ENCODE results near the gene DEPDC5.

The DEPDC5 gene

DNA sequence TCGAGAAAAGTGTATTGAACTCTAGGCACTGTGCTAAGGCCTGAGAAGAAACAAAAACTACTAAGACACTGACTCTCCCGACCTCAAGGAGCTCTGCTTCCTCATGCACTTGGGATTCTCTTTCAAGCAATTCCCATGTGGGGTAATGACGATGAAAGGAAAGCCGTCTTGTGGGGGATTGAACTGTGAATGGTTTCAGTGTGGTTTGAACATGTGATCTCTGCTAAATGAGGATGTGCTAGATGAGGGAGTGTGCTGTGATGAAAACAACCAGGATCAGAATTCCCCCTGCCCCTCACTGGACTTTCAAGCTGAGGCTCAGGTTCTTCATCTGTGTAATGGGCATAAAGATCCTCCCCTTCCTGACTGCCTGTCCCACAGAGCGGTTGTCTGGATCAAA, 74.9 kb downstream of the DEPDC5 start:
- H3K4me3 ChIP-seq (ENCODE audit: low read length), result no peak overlapping the region
- no peaks in the 10 kb centered on the region for H3K4me1 ChIP-seq (ENCODE audit: control insufficient read depth, insufficient read depth, low read length)
- no peak for DNase-seq (ENCODE audit: low read depth, low spot score)
- no peaks in the 10 kb centered on the region for H3K9me3 ChIP-seq (ENCODE audit: control insufficient read depth, insufficient read depth, low read length)
- peaks cover 2% of the 10 kb centered on the region; the same call in 1 of the 2 replicates for H3K36me3 ChIP-seq (ENCODE audit: control insufficient read depth, insufficient read depth, low read length)
- no peaks in the 10 kb centered on the region for H3K27me3 ChIP-seq (ENCODE audit: control insufficient read depth, insufficient read depth, low read length)
- no peak overlapping the region for H3K27ac ChIP-seq (ENCODE audit: low read length)
- WGBS (ENCODE audit: insufficient coverage, insufficient read length), result no CpG with 5 or more reads among the region's 5 CpGs

- WGBS (ENCODE audit: insufficient coverage, insufficient read length), result no CpG with 5 or more reads among the region's 1 CpG
- Histone ChIP-seq H3K36me3 (ENCODE audit: control insufficient read depth, insufficient read depth, low read length) (peaks cover 2% of the 10 kb centered on the region; the same call in 1 of the 2 replicates), H3K27me3 (ENCODE audit: control insufficient read depth, insufficient read depth, low read length) (no peaks in the 10 kb centered on the region), H3K27ac (ENCODE audit: low read length) (no peak overlapping the region), H3K9me3 (ENCODE audit: control insufficient read depth, insufficient read depth, low read length) (no peaks in the 10 kb centered on the region), H3K4me1 (ENCODE audit: control insufficient read depth, insufficient read depth, low read length) (no peaks in the 10 kb centered on the region), H3K4me3 (ENCODE audit: low read length) (no peak overlapping the region)
- no peak for DNase-seq (ENCODE audit: low read depth, low spot score)
These were observed 75.7 kb downstream of the DEPDC5 start for GRCh38 chr22:31829505-31829904.

DNA sequence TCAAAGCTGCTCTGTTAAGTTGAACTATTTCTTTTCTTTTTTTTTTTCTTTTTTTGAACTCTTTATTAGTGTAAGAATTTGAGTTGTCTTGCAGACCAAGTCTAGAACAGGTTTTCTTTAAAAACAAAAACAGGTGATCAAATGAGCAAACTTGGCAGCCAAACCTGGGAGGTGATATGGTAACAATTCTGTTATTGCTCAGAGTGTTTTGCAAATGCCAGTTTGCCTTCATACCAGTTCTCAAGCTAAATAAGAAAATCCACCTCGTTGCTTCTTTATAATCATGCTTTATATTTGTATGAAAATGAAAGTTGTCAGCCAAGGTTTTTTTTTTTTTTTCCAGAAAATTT, 76.9 kb downstream of the DEPDC5 start:
- Histone ChIP-seq H3K4me3 (ENCODE audit: low read length) (no peak overlapping the region), H3K9me3 (ENCODE audit: control insufficient read depth, insufficient read depth, low read length) (no peaks in the 10 kb centered on the region), H3K27ac (ENCODE audit: low read length) (no peak overlapping the region), H3K36me3 (ENCODE audit: control insufficient read depth, insufficient read depth, low read length) (peaks cover 2% of the 10 kb centered on the region; the same call in 1 of the 2 replicates), H3K27me3 (ENCODE audit: control insufficient read depth, insufficient read depth, low read length) (no peaks in the 10 kb centered on the region), H3K4me1 (ENCODE audit: control insufficient read depth, insufficient read depth, low read length) (no peaks in the 10 kb centered on the region)
- WGBS (ENCODE audit: insufficient coverage, insufficient read length), result no CpG with 5 or more reads among the region's 1 CpG
- no peak for DNase-seq (ENCODE audit: low read depth, low spot score)

DNA sequence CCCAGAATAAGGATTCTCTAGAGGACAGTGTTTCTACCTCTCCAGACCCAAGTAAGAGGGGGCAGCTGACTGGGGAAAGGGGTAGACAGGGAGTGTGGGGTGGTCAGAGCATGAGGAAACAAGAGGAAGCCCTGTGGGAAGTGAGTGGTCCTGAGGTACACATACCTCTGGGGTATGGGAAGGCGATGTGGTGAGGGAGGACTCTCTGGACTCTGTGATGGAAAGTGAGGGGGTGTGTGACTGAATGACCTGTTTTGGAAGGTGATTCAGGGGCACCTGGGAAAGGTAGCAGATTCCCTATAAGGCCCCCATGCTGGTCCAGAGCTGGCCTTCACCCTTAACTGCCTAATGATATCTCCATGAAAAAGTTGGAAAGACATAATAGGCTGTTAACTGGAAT, 80.1 kb downstream of the DEPDC5 start:
- no peaks in the 10 kb centered on the region for H3K9me3 ChIP-seq (ENCODE audit: control insufficient read depth, insufficient read depth, low read length)
- no CpG with 5 or more reads among the region's 1 CpG for WGBS (ENCODE audit: insufficient coverage, insufficient read length)
- H3K27ac ChIP-seq (ENCODE audit: low read length), result no peak overlapping the region
- H3K4me1 ChIP-seq (ENCODE audit: control insufficient read depth, insufficient read depth, low read length), result no peaks in the 10 kb centered on the region
- no peaks in the 10 kb centered on the region for H3K27me3 ChIP-seq (ENCODE audit: control insufficient read depth, insufficient read depth, low read length)
- no peak for DNase-seq (ENCODE audit: low read depth, low spot score)
- H3K36me3 ChIP-seq (ENCODE audit: control insufficient read depth, insufficient read depth, low read length), result peaks cover 5% of the 10 kb centered on the region
- no peak overlapping the region for H3K4me3 ChIP-seq (ENCODE audit: low read length)

GRCh38 chr22:31836010-31836409, 82.2 kb downstream of the DEPDC5 start:
- Histone ChIP-seq H3K36me3 (ENCODE audit: control insufficient read depth, insufficient read depth, low read length) (peaks cover 5% of the 10 kb centered on the region), H3K4me3 (ENCODE audit: low read length) (no peak overlapping the region), H3K9me3 (ENCODE audit: control insufficient read depth, insufficient read depth, low read length) (no peaks in the 10 kb centered on the region), H3K27ac (ENCODE audit: low read length) (no peak overlapping the region), H3K4me1 (ENCODE audit: control insufficient read depth, insufficient read depth, low read length) (no peaks in the 10 kb centered on the region), H3K27me3 (ENCODE audit: control insufficient read depth, insufficient read depth, low read length) (no peaks in the 10 kb centered on the region)
- no CpG with 5 or more reads among the region's 5 CpGs for WGBS (ENCODE audit: insufficient coverage, insufficient read length)
- no peak for DNase-seq (ENCODE audit: low read depth, low spot score)

- Histone ChIP-seq H3K4me3 (ENCODE audit: low read length) (no peak overlapping the region), H3K27me3 (ENCODE audit: control insufficient read depth, insufficient read depth, low read length) (no peaks in the 10 kb centered on the region), H3K36me3 (ENCODE audit: control insufficient read depth, insufficient read depth, low read length) (peaks cover 3% of the 10 kb centered on the region; the same call in 1 of the 2 replicates), H3K27ac (ENCODE audit: low read length) (no peak overlapping the region), H3K4me1 (ENCODE audit: control insufficient read depth, insufficient read depth, low read length) (no peaks in the 10 kb centered on the region), H3K9me3 (ENCODE audit: control insufficient read depth, insufficient read depth, low read length) (no peaks in the 10 kb centered on the region)
- no peak for DNase-seq (ENCODE audit: low read depth, low spot score)
- 100% methylated on average over 2 of the region's 3 CpGs for WGBS (ENCODE audit: insufficient coverage, insufficient read length)
These were observed 85.1 kb downstream of the DEPDC5 start for GRCh38 chr22:31838917-31839316.

DNA sequence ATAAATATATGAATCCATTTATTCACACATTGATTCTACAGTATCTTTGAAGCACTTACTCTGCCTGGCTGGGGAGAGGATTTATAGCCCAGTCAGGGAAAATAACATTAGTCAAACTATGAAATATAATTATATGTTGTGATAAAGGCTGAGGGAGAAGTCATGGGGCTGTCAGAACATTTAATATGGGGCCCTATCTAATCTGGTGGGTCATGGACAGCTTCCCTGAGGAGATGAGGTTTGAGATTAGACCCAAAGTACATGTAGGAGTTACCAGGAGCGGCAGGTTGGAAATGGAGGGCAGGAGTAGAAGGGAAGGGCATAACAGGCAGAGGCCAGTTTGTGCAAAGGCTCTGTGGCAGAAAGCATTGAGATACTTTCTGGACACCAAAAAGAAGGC, 86.2 kb downstream of the DEPDC5 start:
- H3K9me3 ChIP-seq (ENCODE audit: control insufficient read depth, insufficient read depth, low read length), result no peaks in the 10 kb centered on the region
- no peak overlapping the region for H3K27ac ChIP-seq (ENCODE audit: low read length)
- no peaks in the 10 kb centered on the region for H3K4me1 ChIP-seq (ENCODE audit: control insufficient read depth, insufficient read depth, low read length)
- no peak overlapping the region for H3K4me3 ChIP-seq (ENCODE audit: low read length)
- WGBS (ENCODE audit: insufficient coverage, insufficient read length), result no CpG with 5 or more reads among the region's 1 CpG
- no peaks in the 10 kb centered on the region for H3K27me3 ChIP-seq (ENCODE audit: control insufficient read depth, insufficient read depth, low read length)
- no peak for DNase-seq (ENCODE audit: low read depth, low spot score)
- H3K36me3 ChIP-seq (ENCODE audit: control insufficient read depth, insufficient read depth, low read length), result peaks cover 6% of the 10 kb centered on the region

GRCh38 chr22:31840585-31840984, 86.8 kb downstream of the DEPDC5 start:
- Histone ChIP-seq H3K27me3 (ENCODE audit: control insufficient read depth, insufficient read depth, low read length) (no peaks in the 10 kb centered on the region), H3K36me3 (ENCODE audit: control insufficient read depth, insufficient read depth, low read length) (peaks cover 11% of the 10 kb centered on the region), H3K9me3 (ENCODE audit: control insufficient read depth, insufficient read depth, low read length) (no peaks in the 10 kb centered on the region), H3K4me3 (ENCODE audit: low read length) (no peak overlapping the region), H3K27ac (ENCODE audit: low read length) (no peak overlapping the region), H3K4me1 (ENCODE audit: control insufficient read depth, insufficient read depth, low read length) (no peaks in the 10 kb centered on the region)
- no peak for DNase-seq (ENCODE audit: low read depth, low spot score)

DNA sequence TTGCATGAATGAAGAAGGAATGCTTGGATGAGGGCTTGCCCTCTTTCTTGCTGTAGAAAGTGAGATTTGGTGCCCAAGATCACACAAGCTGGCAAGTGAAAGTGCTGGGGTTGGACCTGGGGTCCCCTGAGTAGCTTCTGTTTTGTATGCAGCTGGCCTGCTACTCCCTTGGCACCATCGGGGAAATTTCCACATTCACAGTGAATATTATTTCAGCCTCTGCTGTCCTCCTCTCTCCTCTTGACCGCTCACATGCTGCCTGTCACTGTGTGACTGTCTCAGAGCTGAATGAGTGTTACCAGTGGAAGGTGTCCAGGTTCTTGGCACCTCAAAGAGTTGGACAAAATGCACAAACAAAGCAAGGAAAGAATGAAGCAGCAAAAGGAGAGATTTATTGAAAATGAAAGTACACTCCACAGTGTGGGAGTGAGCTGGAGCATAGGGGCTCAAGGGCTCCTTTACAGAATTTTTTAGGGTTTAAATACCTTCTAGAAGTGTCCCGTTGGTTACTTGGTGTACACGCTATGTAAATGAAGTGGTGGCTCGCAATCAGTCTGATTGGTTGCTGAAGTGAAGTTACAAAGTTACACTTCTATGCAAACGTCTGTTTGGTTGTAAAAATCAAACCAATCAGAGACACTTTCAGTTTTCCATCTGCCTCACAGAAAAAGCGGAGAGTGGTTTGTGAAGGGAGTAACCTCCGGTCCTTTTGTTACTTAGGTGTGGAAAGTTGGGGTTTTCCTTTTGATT, 87.4 kb downstream of the DEPDC5 start:
- Histone ChIP-seq H3K9me3 (ENCODE audit: control insufficient read depth, insufficient read depth, low read length) (no peaks in the 10 kb centered on the region), H3K4me1 (ENCODE audit: control insufficient read depth, insufficient read depth, low read length) (no peaks in the 10 kb centered on the region), H3K36me3 (ENCODE audit: control insufficient read depth, insufficient read depth, low read length) (peaks cover 11% of the 10 kb centered on the region), H3K27ac (ENCODE audit: low read length) (no peak overlapping the region), H3K27me3 (ENCODE audit: control insufficient read depth, insufficient read depth, low read length) (no peaks in the 10 kb centered on the region), H3K4me3 (ENCODE audit: low read length) (no peak overlapping the region)
- no CpG with 5 or more reads among the region's 8 CpGs for WGBS (ENCODE audit: insufficient coverage, insufficient read length)
- DNase-seq (ENCODE audit: low read depth, low spot score), result no peak

DNA sequence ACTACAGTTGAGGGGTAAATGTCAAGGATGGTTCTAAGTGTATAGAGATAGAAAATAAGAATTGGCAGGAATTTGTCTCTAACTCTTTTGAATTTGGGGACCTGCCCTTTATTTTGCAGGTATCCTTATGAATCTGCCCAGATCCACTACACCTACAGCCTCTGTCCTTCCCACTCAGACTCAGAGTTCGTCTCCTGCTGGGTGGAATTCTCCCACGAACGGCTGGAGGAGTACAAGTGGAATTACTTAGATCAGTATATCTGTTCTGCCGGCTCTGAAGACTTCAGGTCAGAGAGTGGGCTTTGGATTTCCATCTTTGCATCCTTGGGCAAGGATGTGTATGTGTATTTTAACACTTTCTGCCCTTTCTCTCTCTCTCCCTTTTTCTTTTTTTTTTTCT, 89.7 kb downstream of the DEPDC5 start:
- DNase-seq (ENCODE audit: low read depth, low spot score), result no peak
- no peak overlapping the region for H3K4me3 ChIP-seq (ENCODE audit: low read length)
- WGBS (ENCODE audit: insufficient coverage, insufficient read length), result no CpG with 5 or more reads among the region's 4 CpGs
- peaks cover 11% of the 10 kb centered on the region for H3K36me3 ChIP-seq (ENCODE audit: control insufficient read depth, insufficient read depth, low read length)
- no peaks in the 10 kb centered on the region for H3K4me1 ChIP-seq (ENCODE audit: control insufficient read depth, insufficient read depth, low read length)
- H3K27me3 ChIP-seq (ENCODE audit: control insufficient read depth, insufficient read depth, low read length), result no peaks in the 10 kb centered on the region
- H3K27ac ChIP-seq (ENCODE audit: low read length), result no peak overlapping the region
- no peaks in the 10 kb centered on the region for H3K9me3 ChIP-seq (ENCODE audit: control insufficient read depth, insufficient read depth, low read length)

DNA sequence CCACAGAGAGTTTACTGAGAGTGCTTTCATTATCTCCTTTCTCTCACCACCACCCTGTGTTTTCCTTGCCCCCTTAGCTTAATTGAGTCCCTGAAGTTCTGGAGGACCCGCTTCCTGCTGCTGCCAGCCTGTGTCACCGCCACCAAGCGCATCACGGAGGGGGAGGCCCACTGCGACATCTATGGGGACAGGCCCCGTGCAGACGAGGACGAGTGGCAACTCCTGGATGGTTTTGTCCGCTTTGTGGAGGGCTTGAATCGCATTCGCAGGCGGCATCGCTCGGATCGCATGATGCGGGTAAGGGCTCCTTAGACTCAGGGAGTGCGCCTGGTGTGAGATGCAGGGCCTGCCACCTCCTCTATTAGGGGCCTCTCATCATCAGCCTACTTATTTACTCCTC, 91.1 kb downstream of the DEPDC5 start:
- H3K36me3 ChIP-seq (ENCODE audit: control insufficient read depth, insufficient read depth, low read length), result peaks cover 11% of the 10 kb centered on the region
- no peak for DNase-seq (ENCODE audit: low read depth, low spot score)

More for the DNA sequence above, 91.1 kb downstream of the DEPDC5 start:
- Histone ChIP-seq H3K9me3 (ENCODE audit: control insufficient read depth, insufficient read depth, low read length) (no peaks in the 10 kb centered on the region), H3K27me3 (ENCODE audit: control insufficient read depth, insufficient read depth, low read length) (no peaks in the 10 kb centered on the region), H3K4me1 (ENCODE audit: control insufficient read depth, insufficient read depth, low read length) (no peaks in the 10 kb centered on the region), H3K27ac (ENCODE audit: low read length) (no peak overlapping the region), H3K4me3 (ENCODE audit: low read length) (no peak overlapping the region)
- no CpG with 5 or more reads among the region's 17 CpGs for WGBS (ENCODE audit: insufficient coverage, insufficient read length)
